ENCODE results near the gene AGO3. TPM values are rescaled to one million over a fixed set of nuclear protein-coding genes. Genes with fewer than 3 reads are reported as not detected.

AGO3 gene
- total and polyA plus RNA-seq, 2 of the 13 experiments (the other 11 are each of a cell fraction or from before 2014, with no cell fraction given), result 21.2 to 27.1 TPM

DNA sequence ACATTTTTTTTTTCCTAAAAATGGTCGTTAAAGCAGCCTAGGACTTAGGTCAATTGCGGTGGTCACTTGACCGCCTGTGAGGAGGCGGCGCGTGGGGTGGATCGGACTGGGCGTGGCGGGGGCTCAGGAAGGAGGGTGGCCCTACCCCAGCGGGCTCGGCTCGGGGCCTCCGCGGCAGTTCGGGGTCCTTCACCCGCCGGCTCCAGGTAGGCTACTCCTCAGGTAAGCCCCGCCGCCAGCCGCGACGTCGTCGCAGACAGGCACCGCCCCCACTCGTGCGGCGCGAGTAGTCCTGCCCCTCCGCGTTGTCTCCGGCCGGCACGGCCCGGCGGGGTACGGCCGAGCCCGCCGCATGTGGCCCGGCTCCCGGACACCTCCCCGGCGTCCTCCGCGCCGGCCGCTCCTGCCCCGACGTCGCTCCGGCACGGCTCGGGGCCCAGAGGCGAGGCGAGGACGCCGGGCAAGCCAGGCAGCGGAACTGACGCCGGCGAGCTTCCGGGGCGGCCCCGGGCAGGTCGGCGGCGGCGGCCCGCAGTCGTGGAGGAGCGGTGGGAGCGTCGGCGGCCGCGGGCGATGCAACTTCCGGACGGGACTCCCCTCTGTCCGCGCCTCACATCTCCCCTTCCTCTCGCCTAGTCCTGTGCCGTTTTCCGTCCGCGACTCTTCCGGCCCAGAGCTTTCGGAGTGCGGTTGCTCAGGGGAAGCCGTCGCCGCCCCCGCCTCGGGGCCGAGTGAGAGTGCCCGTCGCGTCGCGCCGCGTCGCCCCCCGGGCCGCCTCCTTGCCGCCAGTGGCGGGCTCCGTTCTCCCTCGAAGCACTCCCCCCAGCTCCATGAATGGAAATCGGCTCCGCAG is at the start of gene AGO3 (continued):
- TF ChIP-seq, protein P1, sequence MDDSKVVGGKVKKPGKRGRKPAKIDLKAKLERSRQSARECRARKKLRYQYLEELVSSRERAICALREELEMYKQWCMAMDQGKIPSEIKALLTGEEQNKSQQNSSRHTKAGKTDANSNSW (CRISPR knock-in tag; IDR thresholded peaks at IDR 0.05; ENCODE audit: borderline replicate concordance), result no peak
- no peak for TF ChIP-seq ZNF383 (CRISPR knock-in tag; IDR thresholded peaks at IDR 0.05; ENCODE audit: borderline replicate concordance)
- peak; percentile 97 for TF ChIP-seq GABPA (IDR thresholded peaks at IDR 0.05; ENCODE audit: low read depth, low read length)
- peak; percentile 90 for TF ChIP-seq GABPA (CRISPR knock-in tag; IDR thresholded peaks at IDR 0.05; ENCODE audit: low read depth)
- no peak for TF ChIP-seq HHEX (CRISPR knock-in tag; IDR thresholded peaks at IDR 0.05)
- TF ChIP-seq YEATS2 (CRISPR knock-in tag; IDR thresholded peaks at IDR 0.05; ENCODE audit: borderline replicate concordance), result 0 out of 2 replicates have a peak, but pooled peaks have one; percentile 53
- TF ChIP-seq TARDBP (CRISPR knock-in tag; IDR thresholded peaks at IDR 0.05), result 0 out of 2 replicates have a peak, but pooled peaks have one; percentile 26
- peak; percentile 61; the same call in 1 of the 2 replicates for TF ChIP-seq ZNF543 (CRISPR knock-in tag; IDR thresholded peaks at IDR 0.05)
- TF ChIP-seq, protein P2, sequence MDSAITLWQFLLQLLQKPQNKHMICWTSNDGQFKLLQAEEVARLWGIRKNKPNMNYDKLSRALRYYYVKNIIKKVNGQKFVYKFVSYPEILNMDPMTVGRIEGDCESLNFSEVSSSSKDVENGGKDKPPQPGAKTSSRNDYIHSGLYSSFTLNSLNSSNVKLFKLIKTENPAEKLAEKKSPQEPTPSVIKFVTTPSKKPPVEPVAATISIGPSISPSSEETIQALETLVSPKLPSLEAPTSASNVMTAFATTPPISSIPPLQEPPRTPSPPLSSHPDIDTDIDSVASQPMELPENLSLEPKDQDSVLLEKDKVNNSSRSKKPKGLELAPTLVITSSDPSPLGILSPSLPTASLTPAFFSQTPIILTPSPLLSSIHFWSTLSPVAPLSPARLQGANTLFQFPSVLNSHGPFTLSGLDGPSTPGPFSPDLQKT (CRISPR knock-in tag; IDR thresholded peaks at IDR 0.05; ENCODE audit: borderline replicate concordance), result 0 out of 2 replicates have a peak, but pooled peaks have one; percentile 51
- TF ChIP-seq, protein P3, sequence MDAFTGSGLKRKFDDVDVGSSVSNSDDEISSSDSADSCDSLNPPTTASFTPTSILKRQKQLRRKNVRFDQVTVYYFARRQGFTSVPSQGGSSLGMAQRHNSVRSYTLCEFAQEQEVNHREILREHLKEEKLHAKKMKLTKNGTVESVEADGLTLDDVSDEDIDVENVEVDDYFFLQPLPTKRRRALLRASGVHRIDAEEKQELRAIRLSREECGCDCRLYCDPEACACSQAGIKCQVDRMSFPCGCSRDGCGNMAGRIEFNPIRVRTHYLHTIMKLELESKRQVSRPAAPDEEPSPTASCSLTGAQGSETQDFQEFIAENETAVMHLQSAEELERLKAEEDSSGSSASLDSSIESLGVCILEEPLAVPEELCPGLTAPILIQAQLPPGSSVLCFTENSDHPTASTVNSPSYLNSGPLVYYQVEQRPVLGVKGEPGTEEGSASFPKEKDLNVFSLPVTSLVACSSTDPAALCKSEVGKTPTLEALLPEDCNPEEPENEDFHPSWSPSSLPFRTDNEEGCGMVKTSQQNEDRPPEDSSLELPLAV (CRISPR knock-in tag; conservative IDR thresholded peaks at IDR 0.05; ENCODE audit: low read depth), result 0 out of 2 replicates have a peak, but pooled peaks have one; percentile 79
- TF ChIP-seq, protein P4, sequence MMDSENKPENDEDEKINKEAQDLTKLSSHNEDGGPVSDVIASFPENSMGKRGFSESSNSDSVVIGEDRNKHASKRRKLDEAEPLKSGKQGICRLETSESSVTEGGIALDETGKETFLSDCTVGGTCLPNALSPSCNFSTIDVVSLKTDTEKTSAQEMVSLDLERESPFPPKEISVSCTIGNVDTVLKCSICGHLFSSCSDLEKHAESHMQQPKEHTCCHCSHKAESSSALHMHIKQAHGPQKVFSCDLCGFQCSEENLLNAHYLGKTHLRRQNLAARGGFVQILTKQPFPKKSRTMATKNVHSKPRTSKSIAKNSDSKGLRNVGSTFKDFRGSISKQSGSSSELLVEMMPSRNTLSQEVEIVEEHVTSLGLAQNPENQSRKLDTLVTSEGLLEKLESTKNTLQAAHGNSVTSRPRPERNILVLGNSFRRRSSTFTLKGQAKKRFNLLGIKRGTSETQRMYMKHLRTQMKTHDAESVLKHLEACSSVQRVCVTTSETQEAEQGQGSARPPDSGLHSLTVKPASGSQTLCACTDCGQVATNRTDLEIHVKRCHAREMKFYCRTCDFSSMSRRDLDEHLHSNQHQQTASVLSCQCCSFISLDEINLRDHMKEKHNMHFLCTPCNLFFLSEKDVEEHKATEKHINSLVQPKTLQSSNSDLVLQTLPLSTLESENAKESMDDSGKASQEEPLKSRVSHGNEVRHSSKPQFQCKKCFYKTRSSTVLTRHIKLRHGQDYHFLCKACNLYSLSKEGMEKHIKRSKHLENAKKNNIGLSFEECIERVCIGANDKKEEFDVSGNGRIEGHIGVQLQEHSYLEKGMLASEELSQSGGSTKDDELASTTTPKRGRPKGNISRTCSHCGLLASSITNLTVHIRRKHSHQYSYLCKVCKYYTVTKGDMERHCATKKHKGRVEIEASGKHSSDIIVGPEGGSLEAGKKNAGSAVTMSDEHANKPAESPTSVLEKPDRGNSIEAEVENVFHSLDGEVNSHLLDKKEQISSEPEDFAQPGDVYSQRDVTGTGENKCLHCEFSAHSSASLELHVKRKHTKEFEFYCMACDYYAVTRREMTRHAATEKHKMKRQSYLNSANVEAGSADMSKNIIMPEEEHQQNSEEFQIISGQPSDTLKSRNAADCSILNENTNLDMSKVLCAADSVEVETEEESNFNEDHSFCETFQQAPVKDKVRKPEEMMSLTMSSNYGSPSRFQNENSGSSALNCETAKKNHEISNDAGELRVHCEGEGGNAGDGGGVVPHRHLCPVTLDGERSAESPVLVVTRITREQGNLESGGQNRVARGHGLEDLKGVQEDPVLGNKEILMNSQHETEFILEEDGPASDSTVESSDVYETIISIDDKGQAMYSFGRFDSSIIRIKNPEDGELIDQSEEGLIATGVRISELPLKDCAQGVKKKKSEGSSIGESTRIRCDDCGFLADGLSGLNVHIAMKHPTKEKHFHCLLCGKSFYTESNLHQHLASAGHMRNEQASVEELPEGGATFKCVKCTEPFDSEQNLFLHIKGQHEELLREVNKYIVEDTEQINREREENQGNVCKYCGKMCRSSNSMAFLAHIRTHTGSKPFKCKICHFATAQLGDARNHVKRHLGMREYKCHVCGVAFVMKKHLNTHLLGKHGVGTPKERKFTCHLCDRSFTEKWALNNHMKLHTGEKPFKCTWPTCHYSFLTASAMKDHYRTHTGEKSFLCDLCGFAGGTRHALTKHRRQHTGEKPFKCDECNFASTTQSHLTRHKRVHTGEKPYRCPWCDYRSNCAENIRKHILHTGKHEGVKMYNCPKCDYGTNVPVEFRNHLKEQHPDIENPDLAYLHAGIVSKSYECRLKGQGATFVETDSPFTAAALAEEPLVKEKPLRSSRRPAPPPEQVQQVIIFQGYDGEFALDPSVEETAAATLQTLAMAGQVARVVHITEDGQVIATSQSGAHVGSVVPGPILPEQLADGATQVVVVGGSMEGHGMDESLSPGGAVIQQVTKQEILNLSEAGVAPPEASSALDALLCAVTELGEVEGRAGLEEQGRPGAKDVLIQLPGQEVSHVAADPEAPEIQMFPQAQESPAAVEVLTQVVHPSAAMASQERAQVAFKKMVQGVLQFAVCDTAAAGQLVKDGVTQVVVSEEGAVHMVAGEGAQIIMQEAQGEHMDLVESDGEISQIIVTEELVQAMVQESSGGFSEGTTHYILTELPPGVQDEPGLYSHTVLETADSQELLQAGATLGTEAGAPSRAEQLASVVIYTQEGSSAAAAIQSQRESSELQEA (CRISPR knock-in tag; IDR thresholded peaks at IDR 0.05; ENCODE audit: not compliant biosample characterization), result peak; percentile 60
- TF ChIP-seq RAD51 (IDR thresholded peaks at IDR 0.05; ENCODE audit: borderline replicate concordance), result no peak
- peak; percentile 62 for TF ChIP-seq ZNF589 (CRISPR knock-in tag; conservative IDR thresholded peaks at IDR 0.05)
- no peak for TF ChIP-seq ZNF780A (CRISPR knock-in tag; IDR thresholded peaks at IDR 0.05)
- TF ChIP-seq, protein P5, sequence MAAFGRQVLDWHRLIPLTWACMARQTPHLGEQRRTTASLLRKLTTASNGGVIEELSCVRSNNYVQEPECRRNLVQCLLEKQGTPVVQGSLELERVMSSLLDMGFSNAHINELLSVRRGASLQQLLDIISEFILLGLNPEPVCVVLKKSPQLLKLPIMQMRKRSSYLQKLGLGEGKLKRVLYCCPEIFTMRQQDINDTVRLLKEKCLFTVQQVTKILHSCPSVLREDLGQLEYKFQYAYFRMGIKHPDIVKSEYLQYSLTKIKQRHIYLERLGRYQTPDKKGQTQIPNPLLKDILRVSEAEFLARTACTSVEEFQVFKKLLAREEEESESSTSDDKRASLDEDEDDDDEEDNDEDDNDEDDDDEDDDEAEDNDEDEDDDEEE (CRISPR knock-in tag; IDR thresholded peaks at IDR 0.05), result peak; percentile 27; the same call in 1 of the 2 replicates
